Smooth muscle cell (in vitro differentiated cells): ENCODE data around the gene F2RL2. TPM values are rescaled to one million over a fixed set of nuclear protein-coding genes. Genes with fewer than 3 reads are reported as not detected.

Experiments
- DNase-seq: peaks from one replicate; lab custom pipeline; 2025; ENCODE audit not compliant: unreplicated experiment; lab: John Stamatoyannopoulos, UW
- H2AFZ ChIP-seq: fragments of 200-600 bp; sonication (generic); 2 replicates; pipeline ENCODE4 v1.6.0; 2016; ENCODE audit warnings: antibody characterized with exemption, low read depth, mild to moderate bottlenecking
- H3F3A ChIP-seq: fragments of 200-600 bp; sonication (generic); 2 replicates; pipeline ENCODE4 v1.6.0; 2017; ENCODE audit warnings: antibody characterized with exemption, low read depth
- H3K27ac ChIP-seq: fragments of 200-600 bp; sonication (generic); 2 replicates; pipeline ENCODE4 v1.5.1; 2016; ENCODE audit warnings: low read depth, mild to moderate bottlenecking
- H3K27me3 ChIP-seq: fragments of 200-600 bp; sonication (generic); 2 replicates; pipeline ENCODE4 v1.6.1; 2016; ENCODE audit warnings: low read depth, mild to moderate bottlenecking
- H3K36me3 ChIP-seq: fragments of 200-600 bp; sonication (generic); 2 replicates; pipeline ENCODE4 v1.5.1; 2016; ENCODE audit warnings: low read depth
- H3K4me1 ChIP-seq: fragments of 200-600 bp; sonication (generic); 2 replicates; pipeline ENCODE4 v1.5.1; 2016; ENCODE audit warnings: low read depth
- H3K4me2 ChIP-seq: fragments of 200-600 bp; sonication (generic); 2 replicates; pipeline ENCODE4 v1.6.0; 2016; ENCODE audit warnings: mild to moderate bottlenecking
- H3K4me3 ChIP-seq: fragments of 200-600 bp; sonication (generic); 2 replicates; pipeline ENCODE4 v1.5.1; 2016; ENCODE audit warnings: mild to moderate bottlenecking
- H3K79me2 ChIP-seq: fragments of 200-600 bp; sonication (generic); 2 replicates; pipeline ENCODE4 v1.6.0; 2016; ENCODE audit warnings: low read depth, mild to moderate bottlenecking
- H3K9ac ChIP-seq: fragments of 200-600 bp; sonication (generic); 2 replicates; pipeline ENCODE4 v1.6.0; 2016; ENCODE audit warnings: low read depth
- H3K9me3 ChIP-seq: fragments of 200-600 bp; sonication (generic); replicated peaks from 2 replicates; pipeline ENCODE4 v1.5.1; 2016; ENCODE audit warnings: low read depth
- H4K20me1 ChIP-seq: fragments of 200-600 bp; sonication (generic); 2 replicates; pipeline ENCODE4 v1.6.0; 2016; ENCODE audit warnings: low read depth
- WGBS: methylation state at CpG from one replicate; pipeline ENCODE4 v1.1.7; 2016; ENCODE audit warnings: low lambda C conversion rate; 5-methylcytosine and 5-hydroxymethylcytosine counted together
- polyA plus RNA-seq: library from polyadenylated mRNA; unstranded; fragments of >200 nt; fragmentation: Nextera tagmentation; extraction: Ambion mirVana; gene quantifications from 2 replicates; pipeline ENCODE4 v1.2.1, GENCODE V29; 2016
- total RNA-seq: library from RNA; depleted of rRNA; stranded (reverse); fragments of >200 nt; gene quantifications from 2 replicates; pipeline ENCODE4 v1.2.3, GENCODE V29; 2014
- TF ChIP-seq, protein P1 (sequence below): fragments of 200-600 bp; sonication (generic); IDR thresholded peaks from 2 replicates; pipeline ENCODE4 v1.5.1; 2017; ENCODE audit warnings: borderline replicate concordance, mild to moderate bottlenecking, antibody characterized with exemption; ENCODE audit not compliant: insufficient read depth, poor library complexity, severe bottlenecking

The F2RL2 gene
- total and polyA plus RNA-seq, 2 experiments from 2014 or later = 1.4 TPM; not detected in 1

DNA sequence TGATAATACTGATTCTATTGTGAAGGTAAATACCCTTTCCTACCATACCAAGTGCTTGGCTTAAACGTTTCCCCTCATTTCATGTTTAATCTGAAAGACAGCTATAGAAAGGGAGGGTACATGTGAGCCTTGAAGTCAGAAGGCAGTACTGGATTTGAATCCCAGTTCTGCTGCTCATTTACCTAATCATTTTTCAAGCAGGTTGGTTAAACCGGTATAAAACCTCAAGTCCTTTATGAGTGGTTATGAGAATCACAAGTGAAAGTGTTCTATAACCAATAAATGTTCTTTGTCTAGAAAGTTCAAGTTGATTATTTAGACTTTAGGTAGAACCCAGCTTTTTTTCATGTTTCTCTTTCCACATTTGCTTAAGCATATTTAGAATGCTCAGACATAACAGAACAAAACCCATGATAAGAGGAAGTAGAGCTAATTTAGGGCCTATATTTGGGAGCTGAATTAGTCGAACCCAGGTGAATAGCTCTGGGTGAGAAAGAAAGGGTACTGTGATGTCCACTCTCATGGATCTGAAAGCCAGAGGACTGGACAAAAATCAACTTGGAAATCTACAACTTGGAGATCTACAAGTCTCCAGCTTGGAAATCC lies 29.7 kb upstream of the F2RL2 start:
- WGBS = 92% methylated on average over 3 of the region's 3 CpGs
- H3K9me3 ChIP-seq = no peaks in the 10 kb centered on the region
- no peaks in the 10 kb centered on the region for H3K27me3 ChIP-seq
- no peaks in the 10 kb centered on the region for H3F3A ChIP-seq
- H3K79me2 ChIP-seq = no peaks in the 10 kb centered on the region
- H3K4me1 ChIP-seq = no peaks in the 10 kb centered on the region
- H3K36me3 ChIP-seq = peaks cover 5% of the 10 kb centered on the region
- H3K9ac ChIP-seq = no peak overlapping the region
- DNase-seq = no peak
- no peak overlapping the region for H2AFZ ChIP-seq
- H3K4me3 ChIP-seq = no peak overlapping the region
- no peaks in the 10 kb centered on the region for H4K20me1 ChIP-seq
- no peak overlapping the region for H3K4me2 ChIP-seq
- TF ChIP-seq, protein P1, sequence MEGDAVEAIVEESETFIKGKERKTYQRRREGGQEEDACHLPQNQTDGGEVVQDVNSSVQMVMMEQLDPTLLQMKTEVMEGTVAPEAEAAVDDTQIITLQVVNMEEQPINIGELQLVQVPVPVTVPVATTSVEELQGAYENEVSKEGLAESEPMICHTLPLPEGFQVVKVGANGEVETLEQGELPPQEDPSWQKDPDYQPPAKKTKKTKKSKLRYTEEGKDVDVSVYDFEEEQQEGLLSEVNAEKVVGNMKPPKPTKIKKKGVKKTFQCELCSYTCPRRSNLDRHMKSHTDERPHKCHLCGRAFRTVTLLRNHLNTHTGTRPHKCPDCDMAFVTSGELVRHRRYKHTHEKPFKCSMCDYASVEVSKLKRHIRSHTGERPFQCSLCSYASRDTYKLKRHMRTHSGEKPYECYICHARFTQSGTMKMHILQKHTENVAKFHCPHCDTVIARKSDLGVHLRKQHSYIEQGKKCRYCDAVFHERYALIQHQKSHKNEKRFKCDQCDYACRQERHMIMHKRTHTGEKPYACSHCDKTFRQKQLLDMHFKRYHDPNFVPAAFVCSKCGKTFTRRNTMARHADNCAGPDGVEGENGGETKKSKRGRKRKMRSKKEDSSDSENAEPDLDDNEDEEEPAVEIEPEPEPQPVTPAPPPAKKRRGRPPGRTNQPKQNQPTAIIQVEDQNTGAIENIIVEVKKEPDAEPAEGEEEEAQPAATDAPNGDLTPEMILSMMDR = no peak
- no peak overlapping the region for H3K27ac ChIP-seq

DNA sequence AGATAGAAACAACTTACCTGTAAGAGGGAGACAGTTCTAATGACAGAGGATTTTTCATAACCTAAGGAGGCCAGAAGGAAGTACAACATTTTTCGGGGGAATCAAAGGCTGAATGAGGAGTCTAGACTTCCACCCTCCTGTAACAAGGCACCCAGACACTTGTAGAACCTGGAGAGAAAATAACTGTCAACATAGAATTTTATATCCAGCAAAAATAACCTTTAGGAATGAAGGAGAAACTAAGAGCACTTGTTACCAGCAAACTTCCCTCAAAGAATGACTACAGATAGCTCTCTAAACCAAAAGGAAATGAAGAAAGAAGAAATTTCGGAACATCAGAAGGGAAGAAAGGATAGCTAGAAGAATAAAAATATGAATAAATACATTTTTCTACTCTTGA lies 25.9 kb upstream of the F2RL2 start:
- TF ChIP-seq, protein P1 = no peak
- H3K9ac ChIP-seq = no peak overlapping the region
- no peaks in the 10 kb centered on the region for H3K9me3 ChIP-seq
- H4K20me1 ChIP-seq = no peaks in the 10 kb centered on the region
- H3K27me3 ChIP-seq = no peaks in the 10 kb centered on the region
- no peak overlapping the region for H3K4me2 ChIP-seq
- H3K36me3 ChIP-seq = peaks cover 5% of the 10 kb centered on the region
- no peaks in the 10 kb centered on the region for H3F3A ChIP-seq
- no peak overlapping the region for H3K4me3 ChIP-seq
- no peaks in the 10 kb centered on the region for H3K4me1 ChIP-seq
- WGBS = 92% methylated on average over 2 of the region's 2 CpGs
- H2AFZ ChIP-seq = no peak overlapping the region
- no peak overlapping the region for H3K27ac ChIP-seq
- no peaks in the 10 kb centered on the region for H3K79me2 ChIP-seq
- no peak for DNase-seq

DNA sequence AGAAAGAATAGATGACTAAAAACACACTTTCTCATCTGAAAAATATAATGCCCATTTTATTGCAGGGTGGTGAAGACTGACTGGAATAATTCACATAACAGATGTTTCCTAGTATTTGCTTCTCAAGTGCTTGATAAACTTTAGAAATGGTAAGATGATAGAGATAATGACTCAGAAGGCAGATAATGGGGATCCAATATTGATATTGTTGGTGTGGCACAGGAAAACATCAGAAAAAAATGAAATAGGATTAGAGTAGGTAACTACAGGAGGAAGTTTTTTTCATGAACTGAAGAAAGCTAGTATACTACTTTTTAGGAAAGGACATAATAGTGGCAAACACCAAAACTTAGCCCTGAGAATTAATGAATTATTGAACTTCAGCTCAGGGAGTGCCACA lies 20.2 kb upstream of the F2RL2 start:
- Histone ChIP-seq H3K27ac (no peak overlapping the region), H3K4me3 (no peak overlapping the region), H3K4me2 (no peak overlapping the region), H3K79me2 (no peaks in the 10 kb centered on the region), H2AFZ (no peak overlapping the region), H3K27me3 (no peaks in the 10 kb centered on the region), H4K20me1 (no peaks in the 10 kb centered on the region), H3F3A (no peaks in the 10 kb centered on the region), H3K36me3 (no peaks in the 10 kb centered on the region), H3K9me3 (no peaks in the 10 kb centered on the region), H3K9ac (no peak overlapping the region), H3K4me1 (no peaks in the 10 kb centered on the region)
- TF ChIP-seq, protein P1 = no peak
- no peak for DNase-seq

DNA sequence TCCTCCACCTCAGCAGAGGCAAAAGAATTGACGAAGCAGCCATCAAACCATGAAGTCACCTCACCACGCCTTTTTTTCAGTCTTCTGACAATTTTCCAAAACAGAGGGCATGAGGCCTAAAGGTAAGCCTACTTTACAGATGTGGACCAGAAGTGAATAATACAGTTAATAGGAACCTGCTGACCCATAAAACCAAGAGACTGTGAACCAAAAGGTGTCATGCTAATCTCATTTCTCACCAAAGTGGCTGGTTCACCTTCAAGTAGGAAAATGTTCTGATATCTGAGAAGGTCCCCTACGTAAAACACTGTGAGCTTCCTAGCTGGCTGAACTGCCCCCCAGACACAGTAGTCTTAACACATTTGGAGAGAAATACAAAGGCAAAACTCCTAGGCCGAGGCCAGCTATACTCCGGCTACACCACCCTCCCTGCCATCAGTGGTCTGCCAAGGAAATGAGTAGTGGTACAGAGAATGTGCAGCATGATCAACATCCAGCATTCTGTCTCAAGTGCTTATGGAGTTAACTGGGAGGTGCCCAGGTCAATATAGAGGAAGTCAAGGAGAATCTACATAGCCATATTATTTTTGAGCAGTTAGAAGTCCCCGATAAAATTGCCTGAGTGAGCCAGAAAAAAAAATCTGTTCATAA lies 19.3 kb upstream of the F2RL2 start:
- TF ChIP-seq, protein P1 = no peak
- H3K79me2 ChIP-seq = no peaks in the 10 kb centered on the region
- no peak overlapping the region for H3K27ac ChIP-seq
- 73% methylated on average over 6 of the region's 6 CpGs for WGBS
- no peaks in the 10 kb centered on the region for H4K20me1 ChIP-seq
- H3K9me3 ChIP-seq = no peaks in the 10 kb centered on the region
- H3K4me2 ChIP-seq = no peak overlapping the region
- H3K36me3 ChIP-seq = no peaks in the 10 kb centered on the region
- no peaks in the 10 kb centered on the region for H3K27me3 ChIP-seq
- H3K9ac ChIP-seq = no peak overlapping the region
- DNase-seq = no peak
- no peaks in the 10 kb centered on the region for H3F3A ChIP-seq
- H2AFZ ChIP-seq = peak overlapping the region; percentile 51
- no peaks in the 10 kb centered on the region for H3K4me1 ChIP-seq
- H3K4me3 ChIP-seq = no peak overlapping the region
